Astrocyte (in vitro differentiated cells and primary cell): ENCODE measurements around the gene PRKG1. TPM values are rescaled to one million over a fixed set of nuclear protein-coding genes. Genes with fewer than 3 reads are reported as not detected.
A peak's percentile ranks its signal among the peaks of the same experiment; 100 is the strongest.

ENCODE experiments used
- DNase-seq: peaks from one replicate; pipeline ENCODE4 v3.0.0-alpha.2; 2010; ENCODE audit warnings: low read depth
- FAIRE-seq: peaks from 2 replicates; lab custom pipeline; 2011; peaks lifted over from hg19 to GRCh38; lab: Jason Lieb, UNC
- H2AFZ ChIP-seq: 2 replicates; pipeline ENCODE4 v1.6.0; 2012; ENCODE audit warnings: low read depth, low read length, inconsistent platforms
- H3K27ac ChIP-seq: 2 replicates; pipeline ENCODE4 v1.5.1; 2011; ENCODE audit warnings: low read depth, low read length, inconsistent platforms
- H3K27me3 ChIP-seq: 2 replicates; pipeline ENCODE4 v1.6.0; 2011; ENCODE audit warnings: low read length, inconsistent platforms; ENCODE audit not compliant: insufficient read depth
- H3K36me3 ChIP-seq: 2 replicates; pipeline ENCODE4 v1.5.1; 2011; ENCODE audit warnings: low read length, inconsistent platforms; ENCODE audit not compliant: insufficient read depth
- H3K4me1 ChIP-seq: 2 replicates; pipeline ENCODE4 v1.5.1; 2011; ENCODE audit warnings: low read length, inconsistent platforms; ENCODE audit not compliant: insufficient read depth
- H3K4me2 ChIP-seq: 2 replicates; pipeline ENCODE4 v1.6.0; 2012; ENCODE audit warnings: low read length, inconsistent platforms
- H3K4me3 ChIP-seq: 2 replicates; pipeline ENCODE4 v1.5.1; 2011; ENCODE audit warnings: low read depth, mild to moderate bottlenecking, low read length, inconsistent platforms; ENCODE audit not compliant: insufficient read depth
- H3K79me2 ChIP-seq: 2 replicates; pipeline ENCODE4 v1.6.0; 2012; ENCODE audit warnings: mild to moderate bottlenecking, low read length, inconsistent platforms; ENCODE audit not compliant: insufficient read depth
- H3K9ac ChIP-seq: 2 replicates; pipeline ENCODE4 v1.6.0; 2012; ENCODE audit warnings: mild to moderate bottlenecking, low read length, inconsistent platforms
- H3K9me3 ChIP-seq: 2 replicates; pipeline ENCODE4 v1.5.1; 2012; ENCODE audit warnings: low read depth, mild to moderate bottlenecking, low read length, inconsistent platforms; ENCODE audit not compliant: insufficient read depth
- H4K20me1 ChIP-seq: 2 replicates; pipeline ENCODE4 v1.6.0; 2012; ENCODE audit warnings: low read length, inconsistent platforms; ENCODE audit not compliant: insufficient read depth
- H3K27ac Mint-ChIP-seq: one replicate; pipeline ENCODE4 v1.8.0; 2021; ENCODE audit warnings: mild to moderate bottlenecking, mixed read lengths; ENCODE audit not compliant: unreplicated experiment
- H3K27me3 Mint-ChIP-seq: one replicate; pipeline ENCODE4 v1.8.0; 2021; ENCODE audit warnings: low read depth, mixed read lengths; ENCODE audit not compliant: unreplicated experiment
- H3K36me3 Mint-ChIP-seq: one replicate; pipeline ENCODE4 v1.8.0; 2021; ENCODE audit warnings: low read depth, mixed read lengths; ENCODE audit not compliant: unreplicated experiment
- H3K4me1 Mint-ChIP-seq: one replicate; pipeline ENCODE4 v1.8.0; 2021; ENCODE audit warnings: low read depth, mixed read lengths; ENCODE audit not compliant: unreplicated experiment
- H3K4me3 Mint-ChIP-seq: one replicate; pipeline ENCODE4 v1.8.0; 2021; ENCODE audit warnings: mild to moderate bottlenecking, moderate library complexity, mixed read lengths; ENCODE audit not compliant: unreplicated experiment
- H3K9me3 Mint-ChIP-seq: one replicate; pipeline ENCODE4 v1.8.0; 2021; ENCODE audit warnings: mild to moderate bottlenecking, mixed read lengths; ENCODE audit not compliant: unreplicated experiment
- EZH2 ChIP-seq: IDR thresholded peaks from 2 replicates; pipeline ENCODE4 v1.6.1; 2012; ENCODE audit warnings: mild to moderate bottlenecking, low read length, inconsistent platforms; ENCODE audit not compliant: insufficient read depth
- total RNA-seq: library from RNA; stranded (reverse); gene quantifications from 2 replicates; pipeline ENCODE4 v1.2.1, GENCODE V29; 2021
- TF ChIP-seq, protein P1 (sequence below): IDR thresholded peaks from 2 replicates; pipeline ENCODE4 v1.5.1; 2011; ENCODE audit warnings: low read depth, mild to moderate bottlenecking, inconsistent platforms, low read length, moderate library complexity; ENCODE audit not compliant: insufficient read depth

Gene PRKG1
- total RNA-seq, 1 donor from 2014 or later, result 3.1 TPM

DNA sequence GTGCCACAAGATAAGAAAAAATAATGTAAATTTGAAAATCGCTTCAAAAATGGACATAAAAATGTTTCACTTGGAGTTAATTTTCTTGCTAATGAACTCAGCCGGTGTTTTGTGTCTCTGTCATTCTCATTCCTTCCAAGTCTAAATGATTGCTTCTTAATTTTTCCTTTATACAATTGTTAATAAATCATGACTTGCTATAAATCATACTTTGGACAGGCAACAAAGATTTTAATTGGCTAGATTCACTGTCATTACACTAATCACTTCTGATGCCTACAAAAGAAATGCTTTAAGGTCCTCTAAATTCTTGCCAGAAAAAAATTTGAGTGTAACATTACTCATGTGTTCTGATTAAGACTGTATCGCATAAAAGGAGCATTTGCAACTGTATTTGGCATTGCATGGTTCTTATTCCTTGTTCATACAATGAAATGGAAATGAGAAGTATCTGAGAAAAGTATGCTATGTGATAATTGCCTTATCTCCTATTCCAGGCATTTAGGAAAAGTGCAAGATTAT is 1000.3 kb downstream of the PRKG1 start:
- Histone ChIP-seq H3K4me1 (no peaks in the 10 kb centered on the region), H3K4me2 (no peak overlapping the region), H3K4me3 (no peak overlapping the region), H2AFZ (no peak overlapping the region), H3K9ac (no peak overlapping the region), H3K27ac (no peak overlapping the region), H3K27me3 (no peaks in the 10 kb centered on the region), H4K20me1 (no peaks in the 10 kb centered on the region), H3K9me3 (no peaks in the 10 kb centered on the region), H3K79me2 (no peaks in the 10 kb centered on the region), H3K36me3 (no peaks in the 10 kb centered on the region)
- FAIRE-seq (no peak), DNase-seq (no peak)
- TF ChIP-seq, protein P1, sequence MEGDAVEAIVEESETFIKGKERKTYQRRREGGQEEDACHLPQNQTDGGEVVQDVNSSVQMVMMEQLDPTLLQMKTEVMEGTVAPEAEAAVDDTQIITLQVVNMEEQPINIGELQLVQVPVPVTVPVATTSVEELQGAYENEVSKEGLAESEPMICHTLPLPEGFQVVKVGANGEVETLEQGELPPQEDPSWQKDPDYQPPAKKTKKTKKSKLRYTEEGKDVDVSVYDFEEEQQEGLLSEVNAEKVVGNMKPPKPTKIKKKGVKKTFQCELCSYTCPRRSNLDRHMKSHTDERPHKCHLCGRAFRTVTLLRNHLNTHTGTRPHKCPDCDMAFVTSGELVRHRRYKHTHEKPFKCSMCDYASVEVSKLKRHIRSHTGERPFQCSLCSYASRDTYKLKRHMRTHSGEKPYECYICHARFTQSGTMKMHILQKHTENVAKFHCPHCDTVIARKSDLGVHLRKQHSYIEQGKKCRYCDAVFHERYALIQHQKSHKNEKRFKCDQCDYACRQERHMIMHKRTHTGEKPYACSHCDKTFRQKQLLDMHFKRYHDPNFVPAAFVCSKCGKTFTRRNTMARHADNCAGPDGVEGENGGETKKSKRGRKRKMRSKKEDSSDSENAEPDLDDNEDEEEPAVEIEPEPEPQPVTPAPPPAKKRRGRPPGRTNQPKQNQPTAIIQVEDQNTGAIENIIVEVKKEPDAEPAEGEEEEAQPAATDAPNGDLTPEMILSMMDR, result no peak
- TF ChIP-seq EZH2, result no peak
- Mint-ChIP-seq H3K36me3 (no peaks in the 10 kb centered on the region), H3K27ac (no peak overlapping the region), H3K4me1 (no peaks in the 10 kb centered on the region), H3K27me3 (no peaks in the 10 kb centered on the region), H3K4me3 (no peak overlapping the region), H3K9me3 (no peaks in the 10 kb centered on the region)

DNA sequence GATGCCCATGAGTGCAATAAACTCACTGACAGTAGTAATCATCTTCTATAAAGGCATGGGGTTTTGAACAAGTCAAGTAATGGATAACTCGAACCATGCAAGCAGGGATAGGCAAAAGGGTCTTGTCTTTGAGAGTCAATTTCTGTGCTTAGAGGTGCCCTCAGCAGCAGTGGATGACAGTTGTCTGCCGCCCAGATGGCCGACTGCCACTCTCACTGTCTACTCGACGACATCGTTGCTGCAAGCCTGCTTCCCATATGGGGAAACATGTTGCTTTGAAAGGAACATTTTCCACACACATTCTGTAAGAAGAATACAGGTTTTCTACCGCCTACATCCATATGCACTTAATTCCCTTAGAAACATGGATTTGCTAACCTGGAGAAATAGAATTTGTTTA is 1003.5 kb downstream of the PRKG1 start:
- Histone ChIP-seq H3K4me3 (no peak overlapping the region), H3K27me3 (no peaks in the 10 kb centered on the region), H3K36me3 (no peaks in the 10 kb centered on the region), H3K9me3 (no peaks in the 10 kb centered on the region), H3K27ac (no peak overlapping the region), H3K79me2 (no peaks in the 10 kb centered on the region), H4K20me1 (no peaks in the 10 kb centered on the region), H2AFZ (no peak overlapping the region), H3K4me2 (no peak overlapping the region), H3K9ac (no peak overlapping the region), H3K4me1 (no peaks in the 10 kb centered on the region)
- H3K27me3 Mint-ChIP-seq, result no peaks in the 10 kb centered on the region
- FAIRE-seq, result no peak
- H3K27ac Mint-ChIP-seq, result no peak overlapping the region
- TF ChIP-seq, protein P1, result no peak
- no peak for TF ChIP-seq EZH2
- no peaks in the 10 kb centered on the region for H3K4me1 Mint-ChIP-seq
- H3K36me3 Mint-ChIP-seq, result no peaks in the 10 kb centered on the region
- H3K9me3 Mint-ChIP-seq, result no peaks in the 10 kb centered on the region
- no peak for DNase-seq
- no peak overlapping the region for H3K4me3 Mint-ChIP-seq

DNA sequence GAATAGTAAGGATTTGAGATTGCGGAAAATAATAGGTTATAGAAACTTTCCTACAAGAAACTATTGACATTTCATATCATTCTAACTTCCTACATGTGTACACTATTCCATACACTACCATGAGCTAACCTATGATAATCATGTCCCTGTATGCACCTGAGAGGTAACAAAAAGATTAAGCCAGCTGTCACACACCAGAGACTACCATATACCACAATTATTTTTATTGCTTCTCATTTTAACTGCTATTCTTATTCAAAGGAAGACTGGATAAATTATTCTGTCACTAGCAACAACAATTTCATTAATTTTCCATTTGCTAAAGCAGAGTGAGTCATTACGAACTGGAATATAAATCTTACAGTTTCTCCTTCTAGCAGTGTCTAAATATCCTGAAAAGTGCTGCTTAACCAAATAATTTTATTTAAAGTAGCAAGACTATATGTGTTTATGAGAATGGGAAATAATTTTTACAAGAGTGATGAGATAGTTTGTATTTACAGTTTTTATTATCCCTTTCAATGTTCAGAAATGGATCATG is 1004.2 kb downstream of the PRKG1 start:
- H2AFZ ChIP-seq, result no peak overlapping the region
- H3K79me2 ChIP-seq, result no peaks in the 10 kb centered on the region
- TF ChIP-seq, protein P1, result no peak
- no peak for TF ChIP-seq EZH2
- H3K9ac ChIP-seq, result no peak overlapping the region
- FAIRE-seq (peak; percentile 17), DNase-seq (no peak)
- no peaks in the 10 kb centered on the region for H3K27me3 Mint-ChIP-seq
- H3K4me3 ChIP-seq, result no peak overlapping the region
- no peaks in the 10 kb centered on the region for H3K36me3 ChIP-seq
- H3K9me3 Mint-ChIP-seq, result no peaks in the 10 kb centered on the region
- no peaks in the 10 kb centered on the region for H3K27me3 ChIP-seq
- no peaks in the 10 kb centered on the region for H3K9me3 ChIP-seq
- no peaks in the 10 kb centered on the region for H3K4me1 Mint-ChIP-seq
- no peaks in the 10 kb centered on the region for H3K36me3 Mint-ChIP-seq
- H4K20me1 ChIP-seq, result no peaks in the 10 kb centered on the region
- H3K4me1 ChIP-seq, result no peaks in the 10 kb centered on the region
- no peak overlapping the region for H3K27ac ChIP-seq
- no peak overlapping the region for H3K27ac Mint-ChIP-seq
- H3K4me3 Mint-ChIP-seq, result no peak overlapping the region
- H3K4me2 ChIP-seq, result no peak overlapping the region
